ENCODE measurements around the gene BTBD18. TPM values are rescaled to one million over a fixed set of nuclear protein-coding genes. Genes with fewer than 3 reads are reported as not detected.

The BTBD18 gene
- total and polyA plus RNA-seq, 4 donors, result not detected

DNA sequence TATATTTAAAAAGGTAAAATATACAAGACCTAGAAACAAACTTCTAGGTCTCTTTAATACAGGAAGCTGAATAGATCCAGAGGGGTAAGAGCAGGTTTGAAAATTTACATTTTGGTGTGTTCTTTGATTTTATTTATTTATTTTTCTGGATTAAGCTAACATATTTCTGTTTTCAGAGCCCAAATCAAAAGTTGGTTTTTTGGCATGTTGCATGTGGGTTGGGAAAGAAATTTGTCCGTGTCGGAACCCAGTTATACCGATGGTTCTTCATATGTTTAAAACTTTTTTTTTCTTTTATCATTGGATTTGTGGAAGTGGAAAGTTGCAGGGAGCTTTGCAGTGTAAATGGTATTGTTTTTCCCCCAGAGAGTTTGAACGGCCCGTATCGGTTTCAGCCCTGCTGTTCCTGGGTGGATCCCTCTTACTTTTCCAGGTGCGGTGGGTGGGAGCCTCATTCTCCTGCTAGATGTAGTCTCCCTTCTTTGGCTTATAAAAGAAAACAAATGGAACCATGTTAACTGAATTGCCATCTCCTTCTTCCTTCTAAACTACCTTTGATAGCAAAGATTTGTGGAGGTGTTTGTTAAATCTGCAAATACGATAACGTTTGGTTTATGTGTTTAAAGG lies 10.7 kb upstream of the BTBD18 start:
- no peak for ATAC-seq (ENCODE audit: insufficient read depth, low FRiP score)
- no peaks in the 10 kb centered on the region for H3K27me3 ChIP-seq (ENCODE audit: control insufficient read depth in 3 of 3, insufficient read depth in 3 of 3, low read length in 2 of 3)
- TF ChIP-seq, protein P1, sequence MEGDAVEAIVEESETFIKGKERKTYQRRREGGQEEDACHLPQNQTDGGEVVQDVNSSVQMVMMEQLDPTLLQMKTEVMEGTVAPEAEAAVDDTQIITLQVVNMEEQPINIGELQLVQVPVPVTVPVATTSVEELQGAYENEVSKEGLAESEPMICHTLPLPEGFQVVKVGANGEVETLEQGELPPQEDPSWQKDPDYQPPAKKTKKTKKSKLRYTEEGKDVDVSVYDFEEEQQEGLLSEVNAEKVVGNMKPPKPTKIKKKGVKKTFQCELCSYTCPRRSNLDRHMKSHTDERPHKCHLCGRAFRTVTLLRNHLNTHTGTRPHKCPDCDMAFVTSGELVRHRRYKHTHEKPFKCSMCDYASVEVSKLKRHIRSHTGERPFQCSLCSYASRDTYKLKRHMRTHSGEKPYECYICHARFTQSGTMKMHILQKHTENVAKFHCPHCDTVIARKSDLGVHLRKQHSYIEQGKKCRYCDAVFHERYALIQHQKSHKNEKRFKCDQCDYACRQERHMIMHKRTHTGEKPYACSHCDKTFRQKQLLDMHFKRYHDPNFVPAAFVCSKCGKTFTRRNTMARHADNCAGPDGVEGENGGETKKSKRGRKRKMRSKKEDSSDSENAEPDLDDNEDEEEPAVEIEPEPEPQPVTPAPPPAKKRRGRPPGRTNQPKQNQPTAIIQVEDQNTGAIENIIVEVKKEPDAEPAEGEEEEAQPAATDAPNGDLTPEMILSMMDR (IDR thresholded peaks at IDR 0.05; ENCODE audit: control extremely low read depth, extremely low read depth), result no peak
- WGBS, 2 donors, result 0 to 3% methylated on average over 9 of the region's 9 CpGs
- peak overlapping the region; percentile 78 to 100 for H3K9ac ChIP-seq (ENCODE audit: insufficient read depth in 1 of 2, low read length in 2 of 2)
- H3K36me3 ChIP-seq (ENCODE audit: control insufficient read depth in 4 of 4, insufficient read depth in 4 of 4, low read length in 4 of 4), result peaks cover 0 to 1% (median 0%) of the 10 kb centered on the region in 4 donors
- peak overlapping the region; percentile 77 for H3K4me3 ChIP-seq
- peak; percentile 49 to 69 (median 61) for DNase-seq
- H3K4me1 ChIP-seq (ENCODE audit: control insufficient read depth in 5 of 5, insufficient read depth in 5 of 5, low read length in 5 of 5), result peaks cover 2 to 29% (median 10%) of the 10 kb centered on the region in 5 donors
- no peaks in the 10 kb centered on the region for H3K9me3 ChIP-seq (ENCODE audit: control insufficient read depth in 4 of 4, insufficient read depth in 3 of 4, low read length in 3 of 4)
- peak overlapping the region; percentile 88 to 99 for H3K27ac ChIP-seq (ENCODE audit: low read depth in 1 of 2, low read length in 1 of 2)

GRCh38 chr11:57761301-57762234 lies 9.9 kb upstream of the BTBD18 start, which contains the start of gene CTNND1:
CTNND1 (plus strand) TSS chr11:57761802; CDS start chr11:57791479, 29,677 bp downstream.
- Histone ChIP-seq H3K36me3 (ENCODE audit: control insufficient read depth in 4 of 4, insufficient read depth in 4 of 4, low read length in 4 of 4) (peaks cover 0 to 1% (median 0%) of the 10 kb centered on the region in 4 donors), H3K4me1 (ENCODE audit: control insufficient read depth in 5 of 5, insufficient read depth in 5 of 5, low read length in 5 of 5) (peaks cover 2 to 22% (median 10%) of the 10 kb centered on the region in 5 donors), H3K9me3 (ENCODE audit: control insufficient read depth in 4 of 4, insufficient read depth in 3 of 4, low read length in 3 of 4) (no peaks in the 10 kb centered on the region), H3K4me3 (peak within 1 kb of the TSS; percentile 77), H3K9ac (ENCODE audit: insufficient read depth in 1 of 2, low read length in 2 of 2) (peak within 1 kb of the TSS; percentile 78 to 100), H3K27ac (ENCODE audit: low read depth in 1 of 2, low read length in 1 of 2) (peak within 1 kb of the TSS; percentile 93 to 99), H3K27me3 (ENCODE audit: control insufficient read depth in 3 of 3, insufficient read depth in 3 of 3, low read length in 2 of 3) (no peaks in the 10 kb centered on the region)
- 8 to 9% methylated on average over 13 of the region's 13 CpGs for WGBS, 2 donors
- peak; percentile 95 for ATAC-seq (ENCODE audit: insufficient read depth, low FRiP score)
- TF ChIP-seq, protein P1 (IDR thresholded peaks at IDR 0.05; ENCODE audit: control extremely low read depth, extremely low read depth), result no peak
- peak; percentile 96 to 99 (median 99) for DNase-seq

GRCh38 chr11:57758174-57758573 lies 6.6 kb upstream of the BTBD18 start:
- 82 to 96% methylated on average over 3 of the region's 3 CpGs for WGBS, 2 donors

More at GRCh38 chr11:57758174-57758573, 6.6 kb upstream of the BTBD18 start:
- Histone ChIP-seq H3K27me3 (ENCODE audit: control insufficient read depth in 3 of 3, insufficient read depth in 3 of 3, low read length in 2 of 3) (no peaks in the 10 kb centered on the region), H3K27ac (ENCODE audit: low read depth in 1 of 2, low read length in 1 of 2) (no peak overlapping the region), H3K4me1 (ENCODE audit: control insufficient read depth in 5 of 5, insufficient read depth in 5 of 5, low read length in 5 of 5) (peaks cover 0 to 2% (median 0%) of the 10 kb centered on the region in 5 donors), H3K36me3 (ENCODE audit: control insufficient read depth in 4 of 4, insufficient read depth in 4 of 4, low read length in 4 of 4) (no peaks in the 10 kb centered on the region), H3K4me3 (no peak overlapping the region), H3K9ac (ENCODE audit: insufficient read depth in 1 of 2, low read length in 2 of 2) (no peak overlapping the region), H3K9me3 (ENCODE audit: control insufficient read depth in 4 of 4, insufficient read depth in 3 of 4, low read length in 3 of 4) (no peaks in the 10 kb centered on the region)
- TF ChIP-seq, protein P1 (IDR thresholded peaks at IDR 0.05; ENCODE audit: control extremely low read depth, extremely low read depth), result no peak
- ATAC-seq (ENCODE audit: insufficient read depth, low FRiP score) (no peak), DNase-seq (no peak)

All from lung (tissue), 12 donors.